GM21737 (cell line): ENCODE data around the gene ILKAP.

Experiments
- ATAC-seq: cut with Tn5 transposase; IDR thresholded peaks from one replicate; pipeline ENCODE4 v1.9.1; 2021; ENCODE audit warnings: mild to moderate bottlenecking, moderate library complexity; ENCODE audit not compliant: unreplicated experiment

Gene ILKAP

DNA sequence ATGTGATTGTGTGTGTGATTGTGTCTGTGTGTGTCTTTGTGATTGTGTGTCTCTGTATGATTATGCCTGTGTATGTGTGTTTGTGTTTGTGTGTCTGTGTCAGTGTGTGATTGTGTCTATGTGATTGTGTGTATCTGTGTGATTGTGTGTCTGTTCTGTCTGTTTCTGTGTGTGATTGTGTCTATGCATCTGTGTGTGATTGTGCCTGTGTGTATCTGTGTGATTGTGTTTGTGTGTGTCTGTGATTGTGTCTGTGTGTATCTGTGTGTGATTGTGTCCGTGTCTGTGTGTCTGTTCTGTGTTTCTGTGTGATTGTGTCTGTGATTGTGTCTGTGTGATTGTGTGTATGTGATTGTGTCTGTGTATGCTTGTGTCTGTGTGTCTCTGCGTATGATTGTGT is 77.2 kb downstream of the ILKAP start:
- no peak for ATAC-seq

DNA sequence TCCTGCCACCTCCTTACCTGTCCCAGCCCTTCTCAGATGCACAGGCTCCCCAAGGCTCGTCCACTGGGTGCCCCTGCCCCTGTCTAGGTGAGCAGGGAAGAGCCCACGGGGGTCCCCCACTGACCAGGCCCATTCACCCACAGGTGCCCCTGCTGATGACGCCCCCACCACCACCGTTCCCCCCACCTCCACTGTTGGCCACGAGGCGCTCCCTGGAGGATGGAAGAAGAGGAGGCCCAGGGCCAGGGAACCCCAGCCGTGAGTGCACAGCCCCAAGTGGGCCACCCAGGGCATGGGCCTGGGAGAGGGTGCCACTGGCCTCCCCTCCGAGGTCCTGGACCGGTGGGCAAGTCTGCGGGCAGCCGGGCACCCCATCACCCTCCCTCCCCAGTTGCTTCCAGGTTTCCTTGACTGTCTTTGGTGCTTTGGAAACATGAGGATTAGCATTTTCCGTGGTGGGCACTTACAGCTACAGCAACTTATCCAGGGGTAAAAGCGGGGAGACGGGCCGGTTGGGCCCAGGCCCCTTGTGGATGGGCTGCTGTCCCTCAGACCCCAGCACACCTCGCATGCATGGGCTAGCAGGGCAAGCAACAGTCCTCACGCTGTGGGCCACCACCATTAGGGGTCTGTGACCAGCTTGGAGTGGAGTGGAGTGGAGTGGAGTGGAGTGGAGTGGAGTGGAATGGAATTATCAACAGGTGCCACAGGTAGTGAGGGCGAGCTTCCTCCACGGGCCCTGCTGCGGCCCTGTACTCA is 78.2 kb downstream of the ILKAP start:
- no peak for ATAC-seq

DNA sequence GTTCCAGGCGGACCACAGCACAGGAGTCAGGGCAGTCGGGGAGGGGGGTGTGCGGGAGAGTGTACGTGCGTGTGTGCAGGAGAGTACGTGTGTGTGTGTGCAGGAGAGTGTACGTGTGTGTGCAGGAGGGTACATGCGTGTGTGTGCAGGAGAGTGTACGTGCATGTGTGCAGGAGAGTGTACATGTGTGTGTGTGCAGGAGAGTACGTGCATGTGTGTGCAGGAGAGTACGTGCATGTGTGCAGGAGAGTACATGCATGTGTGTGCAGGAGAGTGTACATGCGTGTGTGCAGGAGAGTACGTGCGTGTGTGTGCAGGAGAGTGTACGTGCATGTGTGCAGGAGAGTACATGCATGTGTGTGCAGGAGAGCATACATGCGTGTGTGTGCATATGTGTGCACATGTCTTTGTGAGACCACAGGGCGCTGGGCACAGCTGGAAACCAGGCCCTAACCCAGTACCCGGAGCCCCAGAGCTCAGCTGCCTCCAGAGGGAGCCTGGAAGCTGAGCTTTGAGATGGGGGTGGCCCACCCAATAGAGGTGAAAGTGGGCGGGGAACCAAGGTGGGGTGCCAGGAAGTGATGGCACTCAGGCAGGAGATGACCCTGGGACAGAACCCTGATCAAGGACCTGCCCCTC is 78.9 kb downstream of the ILKAP start:
- ATAC-seq, result no peak

DNA sequence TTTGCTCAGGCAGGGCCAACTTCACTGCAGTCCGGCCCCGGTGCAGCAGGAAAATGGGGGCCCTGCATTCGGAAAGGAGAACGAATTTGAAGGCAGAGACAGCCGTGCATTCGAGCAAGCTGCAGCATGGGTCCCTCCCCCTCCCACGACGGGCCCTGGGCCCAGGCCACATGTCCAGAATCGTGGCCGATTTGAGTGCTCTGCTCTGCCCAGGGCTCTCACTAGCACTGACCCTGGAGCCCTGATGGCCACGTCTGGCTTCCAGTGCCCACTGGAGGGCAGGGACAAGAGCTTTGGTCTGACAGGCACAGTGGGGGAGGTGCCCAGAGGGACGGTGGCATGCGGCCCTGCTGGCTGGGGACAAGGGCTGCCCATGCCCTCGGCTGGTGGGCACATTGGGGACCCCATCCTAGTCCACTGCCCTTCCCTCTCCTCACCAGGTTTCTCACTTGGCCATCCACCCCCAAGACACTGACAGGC is 79.5 kb downstream of the ILKAP start:
- no peak for ATAC-seq

DNA sequence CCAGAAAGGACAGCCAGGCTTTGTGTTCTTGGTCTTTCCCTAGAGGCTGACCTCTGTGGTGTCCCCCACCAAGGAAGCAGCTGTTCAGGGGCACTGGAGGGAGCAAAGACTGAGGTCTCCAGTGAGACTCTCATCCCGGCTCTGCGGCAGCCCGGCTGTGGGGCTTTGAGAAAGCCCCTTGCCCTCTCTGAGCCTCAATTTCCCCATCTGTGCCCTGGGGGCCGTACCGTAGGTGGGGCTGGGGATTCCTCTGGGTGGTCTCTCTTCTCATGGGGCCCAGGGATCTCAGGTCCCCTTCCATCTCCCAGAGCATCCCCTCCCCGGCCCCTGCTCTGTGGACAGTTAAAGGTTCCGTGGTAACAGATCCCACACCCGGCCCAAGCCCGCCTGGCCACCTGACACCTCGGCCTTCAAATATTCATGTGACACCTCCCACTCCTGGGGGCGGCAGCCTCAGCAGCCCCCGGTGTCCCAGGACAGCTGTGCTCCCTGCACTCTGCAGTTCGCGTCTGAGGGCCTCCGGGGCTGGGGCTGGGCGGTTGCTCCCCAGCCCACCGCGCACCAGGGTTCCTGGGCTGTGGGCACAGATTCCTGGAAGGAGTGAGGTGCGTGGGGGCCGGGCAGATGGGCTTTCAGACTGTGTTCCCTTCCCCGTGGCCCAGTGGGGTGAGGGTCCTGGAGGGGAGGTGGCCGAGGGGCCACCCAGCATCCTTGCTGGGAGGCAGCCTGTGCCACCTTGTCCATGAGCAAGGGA is 80.1 kb downstream of the ILKAP start:
- no peak for ATAC-seq

DNA sequence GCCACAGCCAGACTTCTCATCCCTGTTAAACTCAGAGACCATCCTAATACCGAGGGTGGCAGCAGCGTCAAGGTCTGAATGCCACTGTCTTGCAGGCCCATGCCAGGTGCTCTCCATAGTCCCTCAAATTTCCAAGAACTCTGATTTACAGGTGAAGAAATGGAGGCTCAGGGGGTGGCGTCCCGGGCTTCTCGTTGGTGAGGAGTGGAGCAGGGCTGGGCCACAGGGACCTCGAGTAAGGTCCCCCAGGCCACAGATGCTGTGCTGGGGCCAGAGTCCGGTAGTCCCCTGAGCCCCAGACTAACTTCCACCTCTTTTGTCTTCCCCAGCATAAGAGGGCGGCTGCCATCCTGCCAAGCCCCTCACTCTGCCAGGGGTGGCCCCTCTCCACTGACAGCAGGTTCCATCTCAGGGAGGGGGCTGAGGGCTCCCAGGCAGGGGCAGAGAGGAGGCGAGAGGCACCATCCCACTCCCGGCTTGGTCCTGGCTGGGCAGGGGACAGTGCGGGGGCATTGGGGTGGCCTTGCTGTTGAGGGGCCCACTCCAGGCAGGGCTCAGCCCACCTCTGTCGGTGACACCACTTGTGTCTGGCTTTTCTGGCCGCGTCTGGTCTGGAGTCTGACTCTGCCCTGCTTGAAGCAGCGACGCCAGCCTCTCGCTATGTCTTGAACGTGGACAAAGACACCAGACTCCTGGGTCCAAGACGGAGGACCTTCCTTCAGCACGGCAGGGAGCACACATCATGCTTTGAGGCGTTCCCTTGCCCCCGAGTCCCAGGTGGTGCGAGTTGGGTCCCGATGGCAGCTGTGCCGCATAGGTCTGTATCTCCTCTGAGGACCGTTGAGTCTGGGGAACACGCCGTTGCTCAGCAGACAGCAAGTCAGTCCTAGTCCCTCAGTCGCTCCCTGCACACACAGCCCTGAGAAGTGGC is 80.9 kb downstream of the ILKAP start:
- ATAC-seq, result no peak

DNA sequence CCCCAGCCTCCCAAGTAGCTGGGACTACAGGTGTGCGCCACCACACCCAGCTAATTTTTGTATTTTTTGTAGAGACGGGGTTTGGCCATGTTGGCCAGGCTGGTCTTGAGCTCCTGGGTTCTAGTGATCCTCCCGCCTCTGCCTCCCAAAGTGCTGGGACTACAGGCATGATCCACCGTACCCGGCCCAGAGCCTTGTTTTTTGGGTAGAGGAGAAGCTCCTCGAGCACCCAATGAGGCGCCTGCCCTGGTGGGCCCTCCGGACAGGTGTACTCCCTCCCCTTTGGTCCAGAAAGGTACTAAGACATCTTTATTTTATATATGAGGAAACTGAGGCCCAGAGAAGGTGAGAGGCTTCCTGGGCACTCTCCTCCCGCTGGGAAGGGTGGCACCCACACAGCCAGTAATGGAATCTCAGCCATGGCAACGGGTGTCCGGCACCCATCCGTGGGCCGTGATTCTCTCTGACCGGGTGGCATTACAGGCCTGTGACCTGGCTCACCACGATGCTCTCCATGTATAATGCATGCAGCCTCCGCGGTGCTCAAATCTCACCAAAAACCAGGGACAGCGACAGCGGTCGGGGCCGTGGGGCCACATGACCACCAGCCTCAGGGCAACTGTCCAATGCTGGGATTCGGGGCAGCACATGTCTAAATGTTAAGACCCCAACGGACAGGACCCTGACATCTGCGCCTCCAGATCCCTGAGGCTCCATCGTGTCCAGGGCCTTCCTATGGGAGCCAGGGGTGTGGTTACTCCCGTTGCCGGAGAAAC is 81.8 kb downstream of the ILKAP start:
- no peak for ATAC-seq

DNA sequence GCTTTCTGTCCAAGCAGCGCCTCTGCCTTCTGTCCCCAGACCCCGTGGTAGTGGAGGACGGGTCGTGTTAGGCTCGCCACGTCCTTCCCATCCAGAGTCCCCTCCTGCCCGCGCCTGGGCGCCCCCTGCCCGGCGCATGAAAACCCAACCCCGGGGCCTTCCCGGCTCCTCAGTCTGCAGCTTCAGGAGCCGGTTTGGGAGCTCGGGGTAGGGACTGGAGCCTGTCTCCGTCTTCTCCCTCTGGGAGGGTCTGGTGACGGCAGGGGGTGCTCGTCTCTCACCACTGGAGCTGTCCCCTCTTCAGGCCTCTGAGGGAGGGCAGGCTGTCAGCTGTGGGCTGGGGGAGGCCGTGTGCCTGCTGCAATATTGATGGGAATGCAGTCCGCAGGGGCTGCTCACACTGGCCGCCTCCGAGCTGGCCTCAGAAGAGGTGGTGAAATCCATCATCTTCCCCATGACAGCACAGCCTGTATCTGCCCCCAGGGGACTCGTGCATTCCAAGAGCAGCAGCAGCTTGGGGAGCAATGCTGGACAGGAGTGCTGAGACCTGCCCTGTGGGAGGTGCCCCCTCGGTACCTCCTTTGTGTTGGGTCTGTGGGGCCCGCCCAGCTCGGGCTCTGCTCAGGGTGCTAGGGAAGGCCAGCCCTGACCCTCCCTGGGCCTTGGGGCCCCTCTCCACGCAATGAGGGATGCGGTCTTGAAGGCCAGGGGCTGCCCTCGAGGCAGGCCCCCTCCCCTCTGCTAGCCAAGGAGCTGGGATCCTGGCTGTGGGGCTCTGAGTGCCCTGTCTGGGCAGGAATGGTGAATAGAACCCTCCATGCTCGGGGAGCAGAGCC is 82.8 kb downstream of the ILKAP start:
- no peak for ATAC-seq
